HAP-1 (cell line): ENCODE data around the gene PRTFDC1.
A peak's percentile ranks its signal among the peaks of the same experiment; 100 is the strongest.

Experiments used
- DNase-seq, 2 experiments: peaks; one replicate each; pipeline ENCODE4 v3.0.0-alpha.2; 2016 to 2020; ENCODE audit warnings: low spot score in 2 of 2
- H3K27me3 ChIP-seq: fragments of 250-450 bp; sonication (Bioruptor Pico); 2 replicates; pipeline ENCODE4 v1.5.1; 2020; ENCODE audit warnings: low read depth, mild to moderate bottlenecking, moderate library complexity
- H3K36me3 ChIP-seq: fragments of 250-450 bp; sonication (Bioruptor Pico); replicated peaks from 2 replicates; pipeline ENCODE4 v1.5.1; 2020; ENCODE audit warnings: mild to moderate bottlenecking
- H3K4me1 ChIP-seq: fragments of 250-450 bp; sonication (Bioruptor Pico); 2 replicates; pipeline ENCODE4 v1.5.1; 2020; ENCODE audit warnings: mild to moderate bottlenecking
- H3K4me3 ChIP-seq: fragments of 250-450 bp; sonication (Bioruptor Pico); 2 replicates; pipeline ENCODE4 v1.5.1; 2020; ENCODE audit warnings: mild to moderate bottlenecking, moderate library complexity
- H3K9me3 ChIP-seq: fragments of 250-450 bp; sonication (Bioruptor Pico); 2 replicates; pipeline ENCODE4 v1.5.1; 2020; ENCODE audit warnings: mild to moderate bottlenecking, moderate library complexity
- in situ Hi-C: fragments of 300-500 bp; cut with MboI; formaldehyde crosslinking; loops from 3 replicates; pipeline ENCODE4 v1.14.3; 2020; ENCODE audit warnings: low sequenced_read_pairs, inconsistent platforms, mixed read lengths

Gene PRTFDC1

GRCh38 chr10:24858288-24859270 lies 93.8 kb downstream of the PRTFDC1 start:
- Histone ChIP-seq H3K36me3 (no peaks in the 10 kb centered on the region), H3K27me3 (no peaks in the 10 kb centered on the region), H3K4me1 (peaks cover 12% of the 10 kb centered on the region), H3K9me3 (no peaks in the 10 kb centered on the region), H3K4me3 (no peak overlapping the region)
- in situ Hi-C loops: no loop called here
- peak; percentile 56 to 78 for DNase-seq

DNA sequence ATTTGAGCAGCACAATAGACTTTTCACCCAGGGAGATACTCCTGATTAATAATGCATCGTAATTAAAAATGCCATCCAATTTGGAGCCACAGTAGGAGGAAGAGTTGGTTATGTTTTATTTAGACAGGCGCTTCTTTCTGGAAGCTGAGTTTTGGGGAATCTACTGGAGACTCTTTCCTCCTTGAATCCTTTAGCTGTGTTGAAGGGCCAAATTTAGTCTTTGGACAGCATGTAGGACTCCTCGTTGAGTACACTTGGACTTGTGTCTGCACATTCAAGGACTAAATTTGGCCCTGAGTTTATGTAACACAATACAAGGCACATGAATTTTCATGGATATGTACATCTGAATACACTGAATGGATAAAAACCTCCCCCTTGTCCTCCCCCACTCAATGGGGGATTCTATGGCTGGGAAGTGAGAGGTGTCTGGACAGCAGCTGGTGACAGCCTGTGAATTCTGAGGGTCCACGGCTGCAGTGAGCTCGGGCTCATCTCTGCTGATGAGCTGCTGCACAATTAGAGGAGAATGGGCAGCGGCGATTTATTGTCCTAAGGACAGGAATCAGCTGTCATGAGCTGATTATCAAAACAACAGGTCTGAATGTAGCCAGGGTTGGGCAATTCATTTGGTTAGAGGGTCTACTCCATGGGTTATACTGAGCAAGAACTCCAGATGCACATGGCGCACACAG lies 95.2 kb downstream of the PRTFDC1 start:
- Histone ChIP-seq H3K9me3 (no peaks in the 10 kb centered on the region), H3K36me3 (no peaks in the 10 kb centered on the region), H3K4me3 (no peak overlapping the region), H3K4me1 (peaks cover 12% of the 10 kb centered on the region), H3K27me3 (no peaks in the 10 kb centered on the region)
- peak in 1 of 2 experiments; percentile 21 for DNase-seq
- in situ Hi-C loops: no loop called here

GRCh38 chr10:24854256-24854655 lies 98.2 kb downstream of the PRTFDC1 start:
- H3K9me3 ChIP-seq: no peaks in the 10 kb centered on the region
- H3K36me3 ChIP-seq: no peaks in the 10 kb centered on the region
- H3K27me3 ChIP-seq: no peaks in the 10 kb centered on the region
- peaks cover 39% of the 10 kb centered on the region for H3K4me1 ChIP-seq
- no peak overlapping the region for H3K4me3 ChIP-seq
- no peak for DNase-seq
- in situ Hi-C loops: no loop called here

- H3K4me1 ChIP-seq: peaks cover 41% of the 10 kb centered on the region
- H3K4me3 ChIP-seq: no peak overlapping the region
- no peaks in the 10 kb centered on the region for H3K36me3 ChIP-seq
- in situ Hi-C loops: no loop called here
- H3K27me3 ChIP-seq: no peaks in the 10 kb centered on the region
- H3K9me3 ChIP-seq: no peaks in the 10 kb centered on the region
- DNase-seq: no peak
These were observed 98.7 kb downstream of the PRTFDC1 start for GRCh38 chr10:24853661-24854060.

DNA sequence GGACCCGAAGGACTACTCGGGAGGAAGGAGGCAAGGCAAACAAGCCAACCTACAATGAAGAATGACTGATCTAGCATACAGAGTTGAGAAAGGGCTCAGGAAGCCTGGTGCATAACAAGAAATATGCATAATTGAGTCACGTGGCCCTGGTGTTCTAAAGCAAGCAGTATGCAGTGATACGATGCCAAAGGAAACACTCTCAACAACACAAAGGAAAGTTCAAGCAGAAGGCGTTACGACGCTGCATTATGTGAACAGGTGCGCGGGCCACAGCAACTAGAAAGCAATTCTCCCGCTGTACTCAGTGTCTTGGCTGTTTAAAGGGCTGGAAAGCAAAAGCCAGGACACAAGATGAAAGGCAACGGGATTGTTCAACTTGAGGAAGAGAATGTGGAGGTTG lies 100.8 kb downstream of the PRTFDC1 start:
- peaks cover 45% of the 10 kb centered on the region for H3K4me1 ChIP-seq
- H3K27me3 ChIP-seq: no peaks in the 10 kb centered on the region
- in situ Hi-C loops: no loop called here
- DNase-seq: peak; percentile 81 to 90
- no peaks in the 10 kb centered on the region for H3K36me3 ChIP-seq
- no peaks in the 10 kb centered on the region for H3K9me3 ChIP-seq
- no peak overlapping the region for H3K4me3 ChIP-seq

DNA sequence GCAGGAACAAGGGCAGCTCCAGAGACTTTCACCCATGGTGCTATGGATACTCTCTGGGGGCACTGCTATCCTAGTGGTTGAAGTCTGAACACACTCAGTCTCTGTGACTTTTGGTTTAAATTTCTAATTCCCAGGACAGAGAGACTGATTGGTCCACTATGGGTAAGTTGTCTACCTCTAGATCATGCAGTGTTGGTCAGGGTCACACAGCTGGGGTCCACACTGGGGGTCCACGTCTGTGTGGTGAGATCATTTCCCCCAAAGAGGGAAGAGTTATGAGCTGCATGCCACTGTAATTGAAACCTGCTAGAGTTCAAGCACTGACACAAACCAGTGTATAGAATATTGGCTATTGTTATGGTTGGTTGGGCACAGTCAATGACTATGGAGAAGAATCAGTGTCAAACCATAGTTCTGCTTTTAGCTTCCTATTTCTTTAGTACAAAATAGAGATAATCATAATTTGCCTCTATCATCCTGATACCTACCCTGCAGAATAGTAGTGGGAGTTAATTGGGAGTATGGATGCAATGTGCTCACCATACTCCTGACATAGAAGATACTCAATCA lies 101.6 kb downstream of the PRTFDC1 start:
- Histone ChIP-seq H3K36me3 (no peaks in the 10 kb centered on the region), H3K4me3 (no peak overlapping the region), H3K27me3 (no peaks in the 10 kb centered on the region), H3K9me3 (no peaks in the 10 kb centered on the region), H3K4me1 (peaks cover 45% of the 10 kb centered on the region)
- DNase-seq: no peak
- in situ Hi-C loops: no loop called here

GRCh38 chr10:24849501-24850299 lies 102.7 kb downstream of the PRTFDC1 start:
- peaks cover 45% of the 10 kb centered on the region for H3K4me1 ChIP-seq
- H3K4me3 ChIP-seq: no peak overlapping the region
- H3K27me3 ChIP-seq: no peaks in the 10 kb centered on the region
- no peaks in the 10 kb centered on the region for H3K9me3 ChIP-seq
- in situ Hi-C loops: no loop called here
- peak; percentile 71 to 96 for DNase-seq
- no peaks in the 10 kb centered on the region for H3K36me3 ChIP-seq

DNA sequence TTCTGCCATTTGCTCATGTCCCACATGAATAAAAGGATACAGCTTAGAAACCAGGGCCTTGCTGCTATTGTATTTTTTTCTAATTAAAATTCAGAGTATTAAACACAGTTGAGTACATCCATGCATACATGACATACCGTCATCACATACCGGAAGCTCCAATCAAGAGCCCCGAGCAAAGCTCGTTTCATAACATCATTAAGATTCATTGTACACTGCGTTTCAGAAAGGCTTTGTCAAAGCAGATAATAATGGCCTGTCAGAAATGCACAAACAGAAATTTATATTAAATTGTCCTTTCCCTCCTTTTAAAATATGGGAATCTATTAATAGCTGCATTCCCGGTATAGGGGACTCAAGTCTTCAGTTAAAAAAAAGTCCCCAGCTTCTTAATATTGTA lies 103.4 kb downstream of the PRTFDC1 start:
- DNase-seq: peak; percentile 51 to 81
- Histone ChIP-seq H3K4me3 (no peak overlapping the region), H3K4me1 (peaks cover 45% of the 10 kb centered on the region), H3K9me3 (no peaks in the 10 kb centered on the region), H3K27me3 (no peaks in the 10 kb centered on the region), H3K36me3 (no peaks in the 10 kb centered on the region)
- in situ Hi-C loops: no loop called here

DNA sequence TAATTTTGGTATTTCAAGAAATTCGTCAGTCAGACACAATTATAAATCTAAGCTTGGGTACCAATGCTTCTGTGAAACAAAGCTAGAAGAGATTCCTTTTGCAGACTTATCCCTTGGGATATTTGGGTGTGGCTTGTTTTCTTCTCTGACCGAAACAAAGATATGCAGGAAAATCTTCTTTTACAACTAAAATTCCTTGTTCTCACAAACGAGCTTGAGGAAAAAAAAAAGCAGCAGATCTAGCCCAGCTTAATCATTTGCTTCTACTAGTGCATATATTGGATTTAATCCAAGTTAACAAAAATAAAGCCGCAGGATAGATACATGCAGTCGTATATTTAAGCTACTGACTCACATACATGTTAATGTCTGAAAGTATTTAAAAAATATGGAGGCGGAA lies 104.2 kb downstream of the PRTFDC1 start:
- Histone ChIP-seq H3K9me3 (no peaks in the 10 kb centered on the region), H3K36me3 (no peaks in the 10 kb centered on the region), H3K27me3 (no peaks in the 10 kb centered on the region), H3K4me1 (peaks cover 45% of the 10 kb centered on the region), H3K4me3 (no peak overlapping the region)
- in situ Hi-C loops: no loop called here
- peak in 1 of 2 experiments; percentile 83 for DNase-seq

GRCh38 chr10:24847112-24848070 lies 105.0 kb downstream of the PRTFDC1 start:
- H3K4me3 ChIP-seq: no peak overlapping the region
- DNase-seq: no peak
- H3K36me3 ChIP-seq: no peaks in the 10 kb centered on the region
- no peaks in the 10 kb centered on the region for H3K27me3 ChIP-seq
- no peaks in the 10 kb centered on the region for H3K9me3 ChIP-seq
- H3K4me1 ChIP-seq: peaks cover 45% of the 10 kb centered on the region
- in situ Hi-C loops: no loop called here

DNA sequence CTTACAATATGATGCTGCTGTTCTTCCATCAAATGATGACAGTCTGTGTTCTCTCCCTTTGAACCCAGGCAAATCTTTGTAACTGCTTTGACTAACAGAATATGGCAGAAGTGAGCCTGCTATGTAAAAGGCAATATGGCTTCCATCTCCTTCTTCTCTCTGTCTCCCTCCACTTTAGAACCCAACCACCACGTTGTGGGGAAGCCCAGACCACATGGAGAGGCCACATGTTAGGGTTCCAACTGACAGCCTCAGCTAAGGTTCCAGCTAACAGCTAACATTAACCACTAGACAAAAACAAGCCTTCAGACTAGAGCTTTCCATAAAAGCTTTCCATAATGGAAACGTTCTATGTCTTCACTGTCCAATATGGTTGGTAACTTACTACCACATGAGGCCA lies 107.7 kb downstream of the PRTFDC1 start:
- Histone ChIP-seq H3K4me3 (no peak overlapping the region), H3K27me3 (no peaks in the 10 kb centered on the region), H3K36me3 (no peaks in the 10 kb centered on the region), H3K9me3 (no peaks in the 10 kb centered on the region), H3K4me1 (peaks cover 23% of the 10 kb centered on the region)
- in situ Hi-C loops: no loop called here
- DNase-seq: no peak

DNA sequence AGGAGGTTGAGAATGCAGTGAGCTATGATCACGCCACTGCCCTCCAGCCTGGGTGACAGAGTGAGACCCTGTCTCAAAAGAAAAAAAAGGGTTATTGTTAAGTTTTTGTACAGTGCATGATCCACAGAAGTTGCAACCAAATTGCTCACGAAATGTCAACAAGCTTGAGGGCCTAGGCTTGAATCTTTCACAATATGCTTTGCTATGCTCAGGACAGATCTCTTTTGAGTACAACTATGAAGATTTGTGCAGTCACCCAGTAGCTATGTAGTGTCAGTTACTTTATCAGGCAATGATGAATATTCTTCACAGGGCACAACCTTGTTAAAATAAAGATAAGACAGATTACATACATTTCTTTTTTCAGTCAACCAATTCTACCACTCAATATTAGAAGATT lies 109.2 kb downstream of the PRTFDC1 start:
- Histone ChIP-seq H3K36me3 (no peaks in the 10 kb centered on the region), H3K4me1 (peaks cover 8% of the 10 kb centered on the region), H3K4me3 (no peak overlapping the region), H3K9me3 (no peaks in the 10 kb centered on the region), H3K27me3 (no peaks in the 10 kb centered on the region)
- in situ Hi-C loops: no loop called here
- DNase-seq: no peak
